H9 (cell line): Measurements from ENCODE around the gene CADM4. TPM values are rescaled to one million over a fixed set of nuclear protein-coding genes. Genes with fewer than 3 reads are reported as not detected.

Source experiments
- DNase-seq: peaks from one replicate; pipeline ENCODE4 v3.0.0-alpha.2; 2017
- H2AFZ ChIP-seq: one replicate; pipeline ENCODE4 v1.6.1; 2013; ENCODE audit warnings: mild to moderate bottlenecking, low read length, control low read depth, moderate library complexity
- H2AK5ac ChIP-seq: 2 replicates; pipeline ENCODE4 v1.6.1; 2013; ENCODE audit warnings: low read length, control low read depth, mixed read lengths; ENCODE audit not compliant: insufficient read length
- H2BK120ac ChIP-seq: one replicate; pipeline ENCODE4 v1.6.1; 2013; ENCODE audit warnings: low read depth, mild to moderate bottlenecking, low read length, control low read depth, inconsistent platforms; ENCODE audit not compliant: poor library complexity, severe bottlenecking
- H2BK12ac ChIP-seq: 2 replicates; pipeline ENCODE4 v1.6.1; 2013; ENCODE audit warnings: low read length, control low read depth, mixed read lengths, low read depth; ENCODE audit not compliant: insufficient read length
- H2BK15ac ChIP-seq: 2 replicates; pipeline ENCODE4 v1.6.1; 2013; ENCODE audit warnings: low read depth, low read length, control low read depth
- H2BK20ac ChIP-seq: one replicate; pipeline ENCODE4 v1.6.1; 2013; ENCODE audit warnings: low read depth, mild to moderate bottlenecking, low read length, control low read depth, inconsistent platforms; ENCODE audit not compliant: poor library complexity, severe bottlenecking
- H2BK5ac ChIP-seq: 2 replicates; pipeline ENCODE4 v1.6.1; 2013; ENCODE audit warnings: low read length, control low read depth, mixed read lengths; ENCODE audit not compliant: insufficient read length
- H3K14ac ChIP-seq: 2 replicates; pipeline ENCODE4 v1.6.1; 2013; ENCODE audit warnings: low read length, control low read depth; ENCODE audit not compliant: insufficient read depth
- H3K18ac ChIP-seq: 2 replicates; pipeline ENCODE4 v1.6.1; 2013; ENCODE audit warnings: low read depth, mild to moderate bottlenecking, mixed read lengths, low read length, control low read depth; ENCODE audit not compliant: insufficient read length
- H3K23ac ChIP-seq: 2 replicates; pipeline ENCODE4 v1.6.1; 2013; ENCODE audit warnings: low read length, control low read depth, mixed read lengths, low read depth; ENCODE audit not compliant: insufficient read length
- H3K23me2 ChIP-seq: 2 replicates; pipeline ENCODE4 v1.6.1; 2013; ENCODE audit warnings: low read depth, mild to moderate bottlenecking, mixed read lengths, low read length, control low read depth; ENCODE audit not compliant: insufficient read length, poor library complexity, severe bottlenecking
- H3K27ac ChIP-seq: 2 replicates; pipeline ENCODE4 v1.5.1; 2013; ENCODE audit warnings: low read length, control low read depth, mixed read lengths, low read depth; ENCODE audit not compliant: insufficient read length
- H3K27me3 ChIP-seq: 2 replicates; pipeline ENCODE4 v1.6.1; 2013; ENCODE audit warnings: low read length, control low read depth, inconsistent platforms; ENCODE audit not compliant: insufficient read depth
- H3K4ac ChIP-seq: 2 replicates; pipeline ENCODE4 v1.6.1; 2013; ENCODE audit warnings: low read depth, mild to moderate bottlenecking, control low read depth, inconsistent platforms, low read length, moderate library complexity
- H3K4me1 ChIP-seq: 2 replicates; pipeline ENCODE4 v1.6.1; 2013; ENCODE audit warnings: low read length, control low read depth, inconsistent platforms; ENCODE audit not compliant: insufficient read depth
- H3K4me2 ChIP-seq: 2 replicates; pipeline ENCODE4 v1.6.1; 2013; ENCODE audit warnings: low read length, control low read depth, mixed read lengths; ENCODE audit not compliant: insufficient read length, insufficient read depth
- H3K56ac ChIP-seq: 2 replicates; pipeline ENCODE4 v1.6.1; 2013; ENCODE audit warnings: low read depth, mild to moderate bottlenecking, mixed read lengths, low read length, control low read depth; ENCODE audit not compliant: insufficient read length
- H3K79me1 ChIP-seq: 2 replicates; pipeline ENCODE4 v1.6.1; 2013; ENCODE audit warnings: low read depth, mild to moderate bottlenecking, moderate library complexity, low read length, control low read depth, inconsistent platforms; ENCODE audit not compliant: insufficient read depth, poor library complexity, severe bottlenecking
- H3K79me2 ChIP-seq: 2 replicates; pipeline ENCODE4 v1.6.1; 2013; ENCODE audit warnings: low read length, control low read depth, inconsistent platforms; ENCODE audit not compliant: insufficient read depth
- H3K9ac ChIP-seq: 2 replicates; pipeline ENCODE4 v1.6.1; 2013; ENCODE audit warnings: low read length, control low read depth, mixed read lengths; ENCODE audit not compliant: insufficient read length; ENCODE audit errors: extremely low read depth
- H3K9me3 ChIP-seq: one replicate; pipeline ENCODE4 v1.6.1; 2013; ENCODE audit warnings: low read depth, low read length, inconsistent platforms; ENCODE audit not compliant: control insufficient read depth
- H3T11ph ChIP-seq: one replicate; pipeline ENCODE4 v1.6.1; 2013; ENCODE audit warnings: mild to moderate bottlenecking, low read length, control low read depth, inconsistent platforms
- H4K20me1 ChIP-seq: one replicate; pipeline ENCODE4 v1.6.1; 2013; ENCODE audit not compliant: control insufficient read depth, insufficient read length, insufficient read depth
- H4K5ac ChIP-seq: 2 replicates; pipeline ENCODE4 v1.6.1; 2013; ENCODE audit warnings: low read depth, mild to moderate bottlenecking, mixed read lengths, low read length, control low read depth; ENCODE audit not compliant: insufficient read length
- H4K8ac ChIP-seq: replicated peaks from 2 replicates; pipeline ENCODE4 v1.6.1; 2013; ENCODE audit warnings: low read length, control low read depth, mixed read lengths, low read depth; ENCODE audit not compliant: insufficient read length
- H4K91ac ChIP-seq: 2 replicates; pipeline ENCODE4 v1.6.1; 2013; ENCODE audit warnings: low read depth, mild to moderate bottlenecking, moderate library complexity, mixed read lengths, low read length, control low read depth; ENCODE audit not compliant: insufficient read length
- H3K27ac Mint-ChIP-seq, 3 experiments: 2 replicates in 2 of 3; 3 replicates in 1 of 3; pipeline ENCODE4 v1.8.0; 2020 to 2021; ENCODE audit warnings: mixed read lengths in 3 of 3, mild to moderate bottlenecking in 1 of 3, moderate library complexity in 1 of 3
- H3K27me3 Mint-ChIP-seq: 2 replicates; pipeline ENCODE4 v1.8.0; 2021; ENCODE audit warnings: low read depth, mild to moderate bottlenecking, moderate library complexity, mixed read lengths
- H3K36me3 Mint-ChIP-seq, 3 experiments: 2 replicates in 2 of 3; 3 replicates in 1 of 3; pipeline ENCODE4 v1.8.0; 2020 to 2021; ENCODE audit warnings: low read depth in 3 of 3, mixed read lengths in 3 of 3; ENCODE audit not compliant: insufficient read depth in 1 of 3
- H3K4me1 Mint-ChIP-seq, 2 experiments: 2 replicates each; pipeline ENCODE4 v1.8.0; 2020; ENCODE audit warnings: mixed read lengths in 2 of 2
- H3K4me3 Mint-ChIP-seq, 2 experiments: 2 replicates in 1 of 2; 3 replicates in 1 of 2; pipeline ENCODE4 v1.8.0; 2020 to 2021; ENCODE audit warnings: mild to moderate bottlenecking in 2 of 2, mixed read lengths in 2 of 2, moderate library complexity in 1 of 2
- H3K9me3 Mint-ChIP-seq, 2 experiments: 2 replicates in 1 of 2; 3 replicates in 1 of 2; pipeline ENCODE4 v1.8.0; 2020; ENCODE audit warnings: mild to moderate bottlenecking in 2 of 2, mixed read lengths in 2 of 2, moderate library complexity in 1 of 2
- WGBS: extraction: QIAGEN DNeasy Blood & Tissue Kit; methylation state at CpG from one replicate; pipeline ENCODE4 v1.1.7; 2013; ENCODE audit warnings: missing lambda C conversion rate, low lambda C conversion rate, mixed read lengths; ENCODE audit not compliant: insufficient read length; ENCODE audit errors: extremely low coverage; 5-methylcytosine and 5-hydroxymethylcytosine counted together
- total RNA-seq: library from RNA; stranded (reverse); gene quantifications from 2 replicates; pipeline ENCODE4 v1.2.1, GENCODE V29; 2021
- TF ChIP-seq, protein P1 (sequence below): fragments of 200-600 bp; sonication (generic); conservative IDR thresholded peaks from 3 replicates; pipeline ENCODE4 v1.8.0; 2021; ENCODE audit warnings: antibody characterized with exemption, mild to moderate bottlenecking

CADM4 gene
- total RNA-seq, 1 experiment from 2014 or later = 10.2 TPM

DNA sequence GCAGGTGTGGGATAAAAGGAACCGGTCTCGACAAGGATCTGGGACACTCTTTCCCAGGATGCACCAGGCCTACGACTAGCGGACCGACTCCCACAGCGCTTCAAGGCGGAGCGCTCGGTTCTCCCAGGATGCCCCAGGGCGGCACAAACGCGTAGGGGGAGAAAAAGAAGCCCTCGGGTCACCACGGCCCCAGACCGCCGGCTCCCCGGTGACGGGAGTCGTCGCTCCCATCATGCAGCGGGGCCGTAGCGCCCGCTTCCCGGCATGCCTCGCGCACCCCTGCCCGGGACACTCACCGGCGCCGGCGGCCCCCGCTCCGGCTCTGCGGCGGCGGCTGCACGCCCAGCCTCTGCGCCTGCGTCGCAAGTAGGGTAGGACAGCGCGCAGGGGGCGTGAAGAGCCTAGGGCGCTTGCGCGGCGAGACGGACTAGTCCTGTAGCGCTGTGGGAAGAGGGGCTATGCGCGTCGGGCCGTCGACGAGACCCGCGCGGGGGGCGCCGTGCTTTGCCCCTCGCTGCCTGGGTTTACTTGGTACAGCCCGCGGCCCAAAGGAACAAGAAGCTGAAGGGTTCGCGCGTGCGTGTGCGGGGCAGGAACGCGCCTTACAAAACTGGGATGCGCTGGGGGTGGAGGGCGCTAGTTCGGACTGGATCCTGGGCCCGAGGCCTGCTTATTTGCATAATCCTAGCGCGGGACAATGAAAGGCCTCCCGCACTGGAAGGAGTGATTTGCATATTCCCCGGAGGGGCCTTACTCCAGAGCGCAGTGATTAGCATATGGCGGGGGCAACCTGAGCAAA is 20.2 kb downstream of the CADM4 start, which contains the start of gene ZNF428:
TSS of gene ZNF428 (minus strand) at position 368 of the 799 bp plus-strand sequence. CDS start 5,325 bp downstream, outside the sequence.
- H4K8ac ChIP-seq = no peak within 1 kb of the TSS
- TF ChIP-seq, protein P1, sequence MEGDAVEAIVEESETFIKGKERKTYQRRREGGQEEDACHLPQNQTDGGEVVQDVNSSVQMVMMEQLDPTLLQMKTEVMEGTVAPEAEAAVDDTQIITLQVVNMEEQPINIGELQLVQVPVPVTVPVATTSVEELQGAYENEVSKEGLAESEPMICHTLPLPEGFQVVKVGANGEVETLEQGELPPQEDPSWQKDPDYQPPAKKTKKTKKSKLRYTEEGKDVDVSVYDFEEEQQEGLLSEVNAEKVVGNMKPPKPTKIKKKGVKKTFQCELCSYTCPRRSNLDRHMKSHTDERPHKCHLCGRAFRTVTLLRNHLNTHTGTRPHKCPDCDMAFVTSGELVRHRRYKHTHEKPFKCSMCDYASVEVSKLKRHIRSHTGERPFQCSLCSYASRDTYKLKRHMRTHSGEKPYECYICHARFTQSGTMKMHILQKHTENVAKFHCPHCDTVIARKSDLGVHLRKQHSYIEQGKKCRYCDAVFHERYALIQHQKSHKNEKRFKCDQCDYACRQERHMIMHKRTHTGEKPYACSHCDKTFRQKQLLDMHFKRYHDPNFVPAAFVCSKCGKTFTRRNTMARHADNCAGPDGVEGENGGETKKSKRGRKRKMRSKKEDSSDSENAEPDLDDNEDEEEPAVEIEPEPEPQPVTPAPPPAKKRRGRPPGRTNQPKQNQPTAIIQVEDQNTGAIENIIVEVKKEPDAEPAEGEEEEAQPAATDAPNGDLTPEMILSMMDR = no peak
- peak within 1 kb of the TSS; percentile 61 for H2BK120ac ChIP-seq
- peak within 1 kb of the TSS; percentile 97 for H3K14ac ChIP-seq
- peak within 1 kb of the TSS; percentile 32 for H4K91ac ChIP-seq
- H3T11ph ChIP-seq = no peak within 1 kb of the TSS
- no peak within 1 kb of the TSS for H2BK20ac ChIP-seq
- H3K4me1 ChIP-seq = no peaks in the 10 kb centered on the region; the same call in 1 of the 2 replicates
- H3K27me3 ChIP-seq = no peaks in the 10 kb centered on the region
- no CpG with 5 or more reads among the region's 81 CpGs for WGBS
- no peaks in the 10 kb centered on the region for H3K79me2 ChIP-seq
- H3K23ac ChIP-seq = no peak within 1 kb of the TSS
- peak within 1 kb of the TSS; percentile 46; the same call in 1 of the 2 replicates for H3K4ac ChIP-seq
- H2BK15ac ChIP-seq = no peak within 1 kb of the TSS
- H3K18ac ChIP-seq = peak within 1 kb of the TSS; percentile 98
- H2AK5ac ChIP-seq = no peak within 1 kb of the TSS
- H3K9ac ChIP-seq = peak within 1 kb of the TSS; percentile 79
- peak within 1 kb of the TSS; percentile 11 for H3K56ac ChIP-seq
- no peaks in the 10 kb centered on the region for H4K20me1 ChIP-seq
- H3K9me3 Mint-ChIP-seq = no peaks in the 10 kb centered on the region; a peak in 2 of 5 replicates
- DNase-seq = peak; percentile 95
- no peaks in the 10 kb centered on the region for H3K27me3 Mint-ChIP-seq
- H3K27ac Mint-ChIP-seq = peak within 1 kb of the TSS; percentile 99 to 100 (median 100)
- no peak within 1 kb of the TSS for H2AFZ ChIP-seq
- H2BK5ac ChIP-seq = no peak within 1 kb of the TSS
- peak within 1 kb of the TSS; percentile 75 for H3K4me2 ChIP-seq
- peak within 1 kb of the TSS; percentile 83 to 87 for H3K4me3 Mint-ChIP-seq
- H3K79me1 ChIP-seq = no peaks in the 10 kb centered on the region
- H2BK12ac ChIP-seq = no peak within 1 kb of the TSS
- no peaks in the 10 kb centered on the region for H3K9me3 ChIP-seq
- peak within 1 kb of the TSS; percentile 63 for H3K27ac ChIP-seq
- peaks cover 6 to 16% (median 9%) of the 10 kb centered on the region in 3 experiments; a peak in 6 of 7 replicates for H3K36me3 Mint-ChIP-seq
- peaks cover 22 to 34% of the 10 kb centered on the region in 2 experiments for H3K4me1 Mint-ChIP-seq
- peaks cover 14% of the 10 kb centered on the region for H3K23me2 ChIP-seq
- peak within 1 kb of the TSS; percentile 44 for H4K5ac ChIP-seq
